Activated B cell treated with CpG ODN at 0.5 μM for 24 hours (primary cell): ENCODE data around the gene ZDHHC13. TPM values are rescaled to one million over a fixed set of nuclear protein-coding genes. Genes with fewer than 3 reads are reported as not detected.
A peak's percentile ranks its signal among the peaks of the same experiment; 100 is the strongest.

ENCODE experiments used
- ATAC-seq: fragments of 200-7000 bp; cut with Tn5 transposase; one replicate; pipeline ENCODE4 v1.10.0; 2021; ENCODE audit warnings: low read depth, mild to moderate bottlenecking, moderate library complexity
- CTCF ChIA-PET: fragments of 350-600 bp; sonication (Branson Sonifier 250); formaldehyde crosslinking; loops from one replicate; lab custom pipeline; 2021; ENCODE audit warnings: antibody characterized with exemption; lab: Charles Lee
- POLR2A ChIA-PET: fragments of 350-600 bp; sonication (Branson Sonifier 250); formaldehyde crosslinking; loops from one replicate; lab custom pipeline; 2021; ENCODE audit warnings: antibody characterized with exemption; lab: Charles Lee
- DNase-seq: peaks from one replicate; pipeline ENCODE4 v3.0.0; 2022
- H3K27ac Mint-ChIP-seq: one replicate; pipeline ENCODE4 v1.8.0; 2020; ENCODE audit warnings: mixed read lengths
- H3K27me3 Mint-ChIP-seq: one replicate; pipeline ENCODE4 v1.8.0; 2021; ENCODE audit warnings: mixed read lengths
- H3K36me3 Mint-ChIP-seq: one replicate; pipeline ENCODE4 v1.8.0; 2021; ENCODE audit warnings: low read depth, mixed read lengths
- H3K4me1 Mint-ChIP-seq: one replicate; pipeline ENCODE4 v1.8.0; 2021; ENCODE audit warnings: mixed read lengths
- H3K4me3 Mint-ChIP-seq: one replicate; pipeline ENCODE4 v1.8.0; 2020; ENCODE audit warnings: mild to moderate bottlenecking, mixed read lengths
- H3K9me3 Mint-ChIP-seq: one replicate; pipeline ENCODE4 v1.8.0; 2020; ENCODE audit warnings: mixed read lengths
- intact Hi-C: fragments of 100-400 bp; cut with micrococcal nuclease; formaldehyde crosslinking; loops from one replicate; pipeline ENCODE4 v1.15.1; 2024
- total RNA-seq: library from RNA; stranded (reverse); gene quantifications from 2 replicates; pipeline ENCODE4 v1.2.3, GENCODE V29; 2022
- TF ChIP-seq, protein P1 (sequence below): fragments of 200-600 bp; IDR thresholded peaks from one replicate; pipeline ENCODE4 v1.8.0; 2022; ENCODE audit warnings: antibody characterized with exemption, mild to moderate bottlenecking

Gene ZDHHC13
- total RNA-seq, 1 donor from 2014 or later = 25.2 TPM

DNA sequence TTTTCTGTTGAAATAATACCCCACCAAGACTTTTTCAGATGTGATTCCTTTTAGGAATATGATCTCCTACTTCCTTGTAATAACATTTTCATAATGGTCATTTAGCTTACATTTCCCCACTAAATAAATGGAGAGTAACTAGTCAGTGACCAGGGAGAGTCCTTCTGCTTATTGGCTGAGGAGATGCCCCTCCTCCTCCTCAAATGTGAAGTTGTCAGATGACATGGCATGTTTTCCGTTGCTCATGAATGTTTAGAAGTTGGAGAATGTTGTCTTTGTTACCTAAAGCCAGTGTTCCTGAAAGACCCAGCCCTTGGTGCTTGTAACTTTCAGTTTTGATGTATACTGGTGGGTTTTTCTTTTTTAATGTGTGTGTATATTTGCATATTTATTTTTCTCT lies 46.6 kb downstream of the ZDHHC13 start:
- POLR2A ChIA-PET = no interaction called here
- no peak for DNase-seq
- no peaks in the 10 kb centered on the region for H3K9me3 Mint-ChIP-seq
- TF ChIP-seq, protein P1, sequence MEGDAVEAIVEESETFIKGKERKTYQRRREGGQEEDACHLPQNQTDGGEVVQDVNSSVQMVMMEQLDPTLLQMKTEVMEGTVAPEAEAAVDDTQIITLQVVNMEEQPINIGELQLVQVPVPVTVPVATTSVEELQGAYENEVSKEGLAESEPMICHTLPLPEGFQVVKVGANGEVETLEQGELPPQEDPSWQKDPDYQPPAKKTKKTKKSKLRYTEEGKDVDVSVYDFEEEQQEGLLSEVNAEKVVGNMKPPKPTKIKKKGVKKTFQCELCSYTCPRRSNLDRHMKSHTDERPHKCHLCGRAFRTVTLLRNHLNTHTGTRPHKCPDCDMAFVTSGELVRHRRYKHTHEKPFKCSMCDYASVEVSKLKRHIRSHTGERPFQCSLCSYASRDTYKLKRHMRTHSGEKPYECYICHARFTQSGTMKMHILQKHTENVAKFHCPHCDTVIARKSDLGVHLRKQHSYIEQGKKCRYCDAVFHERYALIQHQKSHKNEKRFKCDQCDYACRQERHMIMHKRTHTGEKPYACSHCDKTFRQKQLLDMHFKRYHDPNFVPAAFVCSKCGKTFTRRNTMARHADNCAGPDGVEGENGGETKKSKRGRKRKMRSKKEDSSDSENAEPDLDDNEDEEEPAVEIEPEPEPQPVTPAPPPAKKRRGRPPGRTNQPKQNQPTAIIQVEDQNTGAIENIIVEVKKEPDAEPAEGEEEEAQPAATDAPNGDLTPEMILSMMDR = no peak
- H3K4me3 Mint-ChIP-seq = no peak overlapping the region
- no peak for ATAC-seq
- CTCF ChIA-PET = no interaction called here
- intact Hi-C loops = loop anchor here (10.0 kb wide), 1 partner anchor 391 kb away; no protein-coding TSS in a partner anchor
- no peak overlapping the region for H3K27ac Mint-ChIP-seq
- H3K36me3 Mint-ChIP-seq = peaks cover 80% of the 10 kb centered on the region
- H3K27me3 Mint-ChIP-seq = no peaks in the 10 kb centered on the region
- peaks cover 2% of the 10 kb centered on the region for H3K4me1 Mint-ChIP-seq

DNA sequence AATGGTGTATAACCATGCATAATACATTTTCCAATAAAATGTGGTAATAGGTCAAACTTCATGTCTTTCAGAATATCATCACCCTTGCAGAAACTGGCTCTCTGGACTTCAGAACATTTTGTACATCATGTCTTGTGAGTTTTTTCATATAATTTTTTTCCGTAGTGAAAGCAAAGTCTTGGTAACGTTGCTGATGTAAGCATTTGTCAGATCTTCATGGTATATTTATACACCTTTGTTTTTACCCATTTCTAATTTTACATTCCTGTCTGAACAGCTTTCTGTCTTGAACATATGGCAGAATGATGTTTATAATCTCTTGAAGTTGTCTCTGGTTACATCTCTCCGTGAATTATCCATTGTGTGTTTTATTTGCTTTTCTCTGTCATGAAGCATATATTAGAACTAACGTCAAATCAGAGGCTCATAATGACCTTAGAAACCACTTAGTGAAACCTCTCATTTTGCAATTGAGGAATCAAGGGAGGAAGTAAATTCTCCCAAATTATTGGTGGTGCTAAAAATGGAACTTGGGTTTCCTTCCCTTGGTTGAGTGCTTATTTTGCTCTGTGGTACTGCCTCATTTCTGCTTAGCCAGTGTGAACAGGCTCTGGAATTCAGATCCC lies 47.4 kb downstream of the ZDHHC13 start:
- Mint-ChIP-seq H3K27me3 (no peaks in the 10 kb centered on the region), H3K9me3 (no peaks in the 10 kb centered on the region), H3K27ac (no peak overlapping the region), H3K4me3 (no peak overlapping the region), H3K36me3 (peaks cover 80% of the 10 kb centered on the region), H3K4me1 (peaks cover 2% of the 10 kb centered on the region)
- TF ChIP-seq, protein P1 = no peak
- intact Hi-C loops = loop anchor here (10.0 kb wide), 1 partner anchor 390 kb away; no protein-coding TSS in a partner anchor
- CTCF ChIA-PET = no interaction called here
- no peak for DNase-seq
- POLR2A ChIA-PET = no interaction called here
- ATAC-seq = no peak

DNA sequence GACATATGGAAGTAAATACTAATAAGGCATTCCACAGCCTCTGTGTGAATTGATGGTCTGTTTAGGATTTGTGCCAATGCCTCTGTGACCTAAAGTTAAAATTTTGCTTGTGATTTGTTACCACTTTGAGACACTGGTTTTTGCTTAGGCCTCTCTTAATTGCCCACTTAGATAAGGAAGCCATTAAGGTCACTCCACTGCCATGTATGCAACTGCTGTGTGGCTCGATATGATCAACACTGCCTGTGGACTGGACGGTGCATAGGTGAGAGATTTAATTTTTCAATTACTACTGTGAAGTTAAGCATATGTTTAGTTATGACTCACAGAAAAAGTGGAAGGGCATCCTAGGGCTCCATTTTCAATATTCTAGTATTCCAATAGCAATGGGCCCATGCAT lies 47.9 kb downstream of the ZDHHC13 start:
- no peak for DNase-seq
- ChIA-PET CTCF (no interaction called here), POLR2A (no interaction called here)
- TF ChIP-seq, protein P1 = no peak
- intact Hi-C loops = loop anchor here (10.0 kb wide), 1 partner anchor 390 kb away; no protein-coding TSS in a partner anchor
- no peak for ATAC-seq
- H3K4me1 Mint-ChIP-seq = peaks cover 2% of the 10 kb centered on the region
- no peaks in the 10 kb centered on the region for H3K9me3 Mint-ChIP-seq
- H3K27me3 Mint-ChIP-seq = no peaks in the 10 kb centered on the region
- no peak overlapping the region for H3K27ac Mint-ChIP-seq
- H3K4me3 Mint-ChIP-seq = no peak overlapping the region
- H3K36me3 Mint-ChIP-seq = peaks cover 78% of the 10 kb centered on the region

DNA sequence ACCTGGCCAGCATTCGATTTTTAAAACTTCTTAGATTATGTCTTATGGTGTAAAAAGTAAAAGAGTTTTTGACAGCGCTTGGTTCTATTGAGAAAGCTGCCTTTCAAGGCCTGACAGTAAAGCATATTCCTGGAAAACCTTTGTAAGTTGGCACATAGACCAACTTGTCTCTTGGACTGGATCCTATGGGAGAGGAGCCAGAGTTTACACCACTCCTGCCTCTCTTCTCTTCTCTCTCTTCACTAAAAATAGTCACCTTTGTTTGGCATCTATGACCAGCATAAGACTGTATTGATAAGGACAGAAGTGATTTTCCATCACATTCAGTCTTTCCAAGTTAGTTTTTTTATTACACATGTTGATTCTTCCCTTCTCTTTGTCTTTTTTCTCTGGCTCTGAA lies 51.1 kb downstream of the ZDHHC13 start:
- intact Hi-C loops = loop anchor here (10.0 kb wide), 1 partner anchor 387 kb away; no protein-coding TSS in a partner anchor
- POLR2A ChIA-PET = no interaction called here
- ATAC-seq (no peak), DNase-seq (no peak)
- Mint-ChIP-seq H3K4me1 (no peaks in the 10 kb centered on the region), H3K9me3 (no peaks in the 10 kb centered on the region), H3K36me3 (peaks cover 86% of the 10 kb centered on the region), H3K27ac (no peak overlapping the region), H3K27me3 (no peaks in the 10 kb centered on the region), H3K4me3 (no peak overlapping the region)
- TF ChIP-seq, protein P1 = no peak
- CTCF ChIA-PET = no interaction called here

DNA sequence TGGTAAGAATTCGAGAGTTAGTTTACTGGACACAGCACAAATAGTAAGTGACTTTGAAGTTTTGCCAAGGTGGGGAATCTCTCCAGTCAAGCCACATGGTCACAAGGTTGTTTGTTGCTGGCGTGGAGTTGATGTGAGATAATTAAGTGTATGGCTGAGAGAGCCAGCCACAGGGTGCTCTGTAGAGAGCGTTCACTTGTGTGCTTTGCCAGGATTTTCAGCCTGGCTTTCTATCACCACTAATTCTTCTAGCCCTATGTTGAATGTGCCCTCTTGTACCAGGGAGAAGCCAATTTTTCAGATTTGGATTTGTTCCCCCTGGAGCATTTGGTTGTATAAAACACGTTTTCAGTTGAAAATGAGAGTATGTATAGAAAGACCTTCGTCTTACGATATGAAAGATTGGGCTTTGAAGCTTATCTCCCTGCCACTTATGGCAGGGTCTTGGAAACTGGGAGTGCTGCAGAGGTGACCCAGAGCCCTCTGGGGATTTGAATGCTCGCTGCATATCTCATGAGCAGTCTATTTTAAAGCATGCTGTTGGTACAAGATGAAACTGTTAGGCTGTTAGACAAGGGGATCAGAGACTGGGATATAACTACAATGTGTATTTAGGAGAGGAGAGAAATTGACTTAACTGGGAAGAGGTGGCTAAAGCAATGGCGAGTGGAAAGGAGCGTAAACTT lies 56.2 kb downstream of the ZDHHC13 start:
- Mint-ChIP-seq H3K4me3 (no peak overlapping the region), H3K27ac (peak overlapping the region; percentile 26), H3K4me1 (peaks cover 26% of the 10 kb centered on the region), H3K36me3 (peaks cover 69% of the 10 kb centered on the region), H3K9me3 (no peaks in the 10 kb centered on the region), H3K27me3 (no peaks in the 10 kb centered on the region)
- ChIA-PET CTCF (no interaction called here), POLR2A (no interaction called here)
- TF ChIP-seq, protein P1 = no peak
- intact Hi-C loops = no loop called here
- ATAC-seq = no peak
- no peak for DNase-seq
